DMS153 (cell line): ENCODE results near the gene MGAT5.

Experiments used
- DNase-seq: peaks from one replicate; lab custom pipeline; 2025; lab: John Stamatoyannopoulos, UW

Gene MGAT5

DNA sequence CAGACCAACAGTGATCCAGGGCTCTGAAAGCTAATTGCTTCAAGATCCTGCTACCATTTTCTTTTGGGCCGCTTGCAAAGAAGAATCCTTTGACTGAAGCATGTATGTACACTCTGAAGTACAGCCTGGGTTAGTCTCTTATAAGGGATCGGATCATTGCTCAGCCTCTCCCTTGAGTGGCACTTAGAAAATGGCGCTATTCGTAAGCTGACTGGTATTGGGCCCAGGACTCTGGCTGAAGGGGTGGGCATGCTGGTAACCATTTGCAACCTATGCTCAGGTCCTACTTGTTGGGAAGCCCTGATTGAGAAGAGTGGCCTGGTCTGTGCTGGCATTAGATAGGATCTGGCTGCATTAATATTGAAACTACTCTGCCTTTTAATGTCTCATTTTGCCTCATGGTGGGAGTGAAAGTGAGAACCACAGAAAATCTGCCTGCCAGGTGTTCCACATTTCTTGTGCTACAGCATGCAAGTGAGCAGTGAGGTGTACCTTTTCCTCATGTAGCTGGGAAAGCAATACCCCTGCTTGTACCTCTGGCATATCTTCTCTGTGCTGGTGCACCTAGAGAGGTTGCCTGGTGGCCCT lies 661 bp upstream of the MGAT5 start:
- DNase-seq: no peak

DNA sequence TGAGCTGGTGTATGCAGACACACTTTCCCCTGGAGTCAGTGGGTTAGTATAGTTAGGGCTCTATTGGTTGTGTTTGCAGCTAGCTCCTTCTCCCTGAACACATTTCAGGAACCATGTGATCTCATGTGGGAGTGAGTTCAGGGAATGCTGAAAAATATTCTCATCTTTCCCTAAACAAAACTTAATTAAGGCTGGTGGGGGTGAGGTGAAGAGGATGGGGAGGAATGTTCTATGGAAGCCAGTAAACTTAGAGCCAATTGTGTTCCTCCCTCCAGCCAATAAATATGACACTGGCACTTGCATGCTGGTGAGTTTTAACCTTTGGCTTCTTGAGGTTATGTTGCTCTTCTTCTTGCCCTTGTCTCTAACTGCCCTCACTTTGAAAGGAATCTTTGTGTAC lies 952 bp downstream of the MGAT5 start:
- DNase-seq: no peak

DNA sequence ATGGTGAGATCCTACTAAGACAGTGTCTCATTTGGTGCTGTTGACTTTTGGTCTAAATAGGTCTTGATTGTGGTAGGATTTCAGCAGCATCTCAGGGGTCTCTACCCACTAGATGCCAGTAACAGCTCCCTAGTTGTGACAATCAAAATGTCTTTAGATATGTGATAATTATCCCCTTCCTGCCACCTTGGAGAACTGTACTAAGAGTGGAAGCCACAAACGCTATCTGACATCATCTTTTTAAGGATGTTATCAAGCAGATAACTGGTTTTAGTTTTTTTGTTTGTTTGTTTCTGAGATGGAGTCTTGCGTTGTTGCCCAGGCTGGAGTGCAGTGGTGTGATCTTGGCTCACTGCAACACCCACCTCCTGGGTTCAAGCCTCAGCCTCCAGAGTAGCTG lies 3.1 kb downstream of the MGAT5 start:
- no peak for DNase-seq

DNA sequence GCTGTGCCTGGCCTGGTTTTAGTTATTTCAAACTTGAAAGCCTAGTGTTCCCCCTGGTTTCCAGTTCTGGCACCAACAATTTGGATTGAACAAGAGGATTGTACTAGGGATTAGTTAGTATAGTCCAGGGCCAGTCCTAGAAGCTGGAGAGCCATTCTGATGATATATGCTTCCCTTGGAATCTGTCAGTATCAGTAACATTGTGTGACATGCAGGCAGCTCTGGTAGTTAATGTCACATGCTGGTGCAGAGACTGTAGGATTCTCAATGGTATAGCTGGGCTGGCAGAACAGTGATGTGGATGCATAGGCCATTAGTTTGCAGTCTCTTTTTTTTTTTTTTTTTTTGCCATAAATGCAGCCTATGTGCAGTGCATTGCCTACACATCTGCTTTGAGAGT lies 3.6 kb downstream of the MGAT5 start:
- DNase-seq: no peak

DNA sequence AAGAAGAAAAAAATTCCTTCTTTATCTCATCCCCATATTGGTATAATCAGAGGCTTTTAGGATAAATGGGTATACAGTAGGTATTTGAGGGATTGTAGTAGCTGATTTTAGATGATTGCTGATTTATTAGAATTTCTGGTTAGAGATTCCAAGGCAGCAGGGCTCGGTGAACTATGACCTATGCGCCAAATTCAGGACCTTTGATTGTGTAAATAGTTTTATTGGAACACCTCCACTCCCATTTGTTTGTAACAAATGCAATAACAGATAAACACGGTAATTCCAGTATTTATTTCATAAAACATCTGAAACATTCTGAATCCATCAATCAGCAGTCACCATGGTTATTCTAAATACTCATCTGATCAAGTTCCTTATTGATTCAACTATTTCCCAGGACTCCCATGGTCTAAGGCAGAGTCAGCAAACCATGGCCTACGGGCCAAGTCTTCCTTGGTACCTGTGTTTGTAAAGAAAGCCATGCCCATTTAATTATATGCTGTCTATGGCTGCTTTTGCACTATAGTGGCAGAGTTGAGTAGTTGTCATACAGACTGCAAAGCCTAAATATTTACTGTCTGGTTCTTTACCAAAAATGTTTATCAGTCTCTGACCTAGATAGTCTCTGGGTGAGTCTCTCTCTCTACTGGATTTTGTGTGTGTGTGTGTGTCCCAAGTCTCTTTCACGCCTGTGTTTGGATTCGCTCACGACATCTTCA lies 4.3 kb downstream of the MGAT5 start:
- no peak for DNase-seq

DNA sequence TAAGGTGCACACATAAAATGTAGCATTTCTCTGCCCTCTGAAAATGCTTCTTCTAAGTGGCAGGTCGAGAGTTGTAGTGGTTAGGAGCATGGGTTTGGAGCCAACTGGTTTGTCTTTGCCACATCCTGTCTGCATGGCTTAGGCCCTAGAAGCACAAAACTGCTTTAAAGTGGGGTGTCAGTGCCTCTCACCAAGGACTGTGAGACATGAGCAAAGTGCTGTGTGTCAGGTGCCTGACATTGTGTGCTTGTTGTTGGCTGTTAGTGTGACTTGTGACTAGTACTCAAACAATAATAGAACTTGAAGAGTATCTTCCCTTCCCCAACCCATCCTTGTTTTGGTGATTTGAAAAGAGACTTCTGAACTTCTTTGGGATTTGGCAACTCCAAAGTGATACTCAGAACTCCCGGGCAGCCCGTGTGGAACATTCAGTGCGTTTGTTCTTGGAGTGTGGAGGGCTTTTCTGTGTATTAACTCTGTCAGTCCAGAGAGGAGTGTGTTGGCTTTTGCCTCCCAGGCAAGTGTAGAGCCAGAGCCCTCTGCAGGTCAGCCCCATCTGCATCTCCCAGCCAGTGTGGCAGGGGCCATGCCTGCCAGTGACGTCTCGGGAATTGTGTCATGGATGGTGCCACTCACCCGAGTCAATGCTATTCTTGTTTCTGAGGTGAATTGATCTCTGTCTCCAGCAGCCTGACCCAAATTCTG lies 5.0 kb downstream of the MGAT5 start:
- DNase-seq: no peak

DNA sequence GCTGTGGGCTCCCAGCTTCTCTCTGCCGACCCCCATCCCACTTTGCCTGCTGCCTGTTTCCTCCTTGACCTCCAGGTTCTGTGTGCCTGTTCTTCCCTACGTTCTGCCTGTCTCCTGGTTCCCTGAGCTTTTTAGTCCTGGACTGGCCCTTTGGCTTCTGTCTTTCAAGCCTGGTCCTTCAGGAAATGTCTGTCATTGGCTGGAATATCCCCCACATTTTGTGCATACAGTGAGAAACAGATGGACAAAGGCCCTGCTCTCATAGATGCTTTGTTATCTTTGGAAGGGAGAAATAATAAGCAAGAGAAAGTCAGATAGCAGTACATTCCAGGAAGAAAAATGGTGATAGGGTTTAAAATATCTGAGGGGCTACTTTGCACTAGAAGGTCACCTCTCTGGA lies 5.7 kb downstream of the MGAT5 start:
- DNase-seq: no peak

DNA sequence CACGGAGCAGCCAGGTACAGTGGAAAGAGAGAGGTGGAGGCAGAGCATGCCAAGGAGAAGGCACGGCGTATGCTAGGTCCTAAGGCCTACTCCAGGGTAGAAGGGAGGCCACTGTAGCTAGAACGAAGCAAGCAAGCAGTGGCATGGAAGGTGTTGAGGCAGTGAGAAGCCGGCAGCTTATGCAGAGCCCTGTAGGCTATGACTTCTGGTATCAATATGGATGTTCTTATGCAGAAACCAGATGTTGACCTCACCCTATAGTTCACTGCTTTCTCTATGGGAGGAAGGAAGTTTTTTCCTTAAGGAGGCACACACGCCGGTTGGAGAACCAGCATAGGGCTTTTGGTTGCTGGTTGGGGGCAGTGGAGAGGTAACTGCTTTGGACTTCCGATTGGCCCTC lies 6.1 kb downstream of the MGAT5 start:
- no peak for DNase-seq

DNA sequence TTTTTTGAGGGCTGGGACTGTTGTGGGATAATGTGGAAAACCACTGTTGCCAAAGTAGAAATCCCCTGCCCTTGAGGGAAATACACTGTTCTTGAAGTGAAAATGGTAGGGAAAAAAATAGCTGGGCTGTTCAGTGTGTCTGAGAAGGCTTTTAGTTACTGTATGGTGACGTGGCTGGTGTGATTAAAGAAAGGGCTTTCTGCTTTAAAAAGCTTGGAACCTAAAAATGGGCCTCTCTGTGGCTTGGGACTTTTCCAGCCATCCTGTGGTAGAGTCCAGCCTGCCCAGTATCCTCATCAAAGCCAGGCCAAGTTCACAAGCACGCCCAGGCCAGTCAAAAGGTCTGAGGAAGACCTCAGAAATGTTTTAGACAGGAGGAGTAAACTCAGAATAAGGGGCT lies 6.8 kb downstream of the MGAT5 start:
- no peak for DNase-seq

DNA sequence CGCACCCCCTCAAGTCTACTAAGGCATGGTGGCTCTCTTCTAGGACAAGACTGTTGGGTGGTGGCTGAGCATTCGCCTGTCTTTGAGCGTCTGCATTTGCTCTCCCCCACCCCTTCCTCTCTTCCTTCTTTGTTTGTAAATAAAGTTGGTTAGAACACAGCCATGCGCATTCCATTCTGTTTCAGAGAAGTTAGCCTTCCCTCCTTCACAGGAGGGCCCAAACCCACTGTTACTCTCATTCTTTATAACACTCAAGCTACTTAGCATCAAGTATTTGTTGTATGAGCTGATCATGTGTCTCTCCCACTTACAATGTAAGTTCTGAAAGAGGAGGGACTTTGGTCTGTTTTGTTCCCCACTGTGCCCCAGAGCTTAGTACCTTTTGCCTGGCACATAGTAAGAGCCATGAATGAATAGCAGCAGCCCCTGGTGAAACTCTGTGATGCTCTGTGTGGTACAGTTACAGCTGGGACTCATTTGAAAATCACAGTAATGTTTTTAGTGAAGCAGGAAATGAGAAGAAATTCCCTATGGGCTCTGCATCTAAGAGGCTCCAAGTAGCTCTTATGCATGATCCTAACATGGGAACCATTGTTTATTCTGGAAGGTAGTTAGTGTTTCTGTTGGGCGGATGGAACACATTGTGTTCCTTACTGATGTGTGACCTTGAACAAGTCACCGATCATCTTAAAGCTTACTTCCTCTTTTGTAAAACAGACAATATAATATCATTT lies 7.7 kb downstream of the MGAT5 start:
- peak; percentile 43 for DNase-seq

DNA sequence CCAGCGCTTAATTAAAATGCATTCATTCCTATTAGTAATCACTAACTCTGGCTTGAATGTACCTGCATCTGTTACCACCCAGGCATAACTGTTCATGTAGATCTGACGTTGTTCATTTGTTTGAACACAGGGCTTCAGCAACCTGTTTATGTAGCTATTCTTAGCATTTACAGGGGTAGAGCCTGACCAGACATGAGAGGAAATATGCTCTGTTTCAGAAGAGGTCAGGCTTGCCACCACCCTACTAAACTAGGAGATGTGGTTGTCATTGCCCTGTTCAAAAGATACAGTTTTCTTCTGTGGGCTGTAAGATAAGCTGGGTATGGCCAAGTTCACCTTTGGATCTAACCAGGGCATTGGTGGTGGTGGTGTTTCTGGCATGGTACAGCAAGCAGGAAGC lies 8.8 kb downstream of the MGAT5 start:
- no peak for DNase-seq

DNA sequence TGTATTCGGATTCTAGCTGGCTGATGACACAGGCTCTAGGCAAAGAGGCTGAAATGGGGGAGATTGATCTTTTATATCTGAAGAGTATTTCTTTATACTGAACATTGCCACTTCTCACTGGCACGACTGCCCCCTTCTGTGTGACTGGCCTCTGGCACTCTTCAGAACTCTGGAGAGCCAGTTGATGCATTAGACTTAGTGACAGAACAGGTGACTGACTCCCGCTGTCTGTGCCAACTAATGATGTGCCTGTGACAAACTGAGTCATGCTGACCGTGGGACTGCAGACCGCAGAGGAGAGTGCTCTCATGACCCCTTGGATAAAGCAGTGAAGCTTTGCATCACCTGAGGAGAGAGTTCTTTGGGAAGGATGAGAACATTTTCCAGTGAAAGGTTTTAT lies 14.4 kb downstream of the MGAT5 start:
- DNase-seq: no peak

DNA sequence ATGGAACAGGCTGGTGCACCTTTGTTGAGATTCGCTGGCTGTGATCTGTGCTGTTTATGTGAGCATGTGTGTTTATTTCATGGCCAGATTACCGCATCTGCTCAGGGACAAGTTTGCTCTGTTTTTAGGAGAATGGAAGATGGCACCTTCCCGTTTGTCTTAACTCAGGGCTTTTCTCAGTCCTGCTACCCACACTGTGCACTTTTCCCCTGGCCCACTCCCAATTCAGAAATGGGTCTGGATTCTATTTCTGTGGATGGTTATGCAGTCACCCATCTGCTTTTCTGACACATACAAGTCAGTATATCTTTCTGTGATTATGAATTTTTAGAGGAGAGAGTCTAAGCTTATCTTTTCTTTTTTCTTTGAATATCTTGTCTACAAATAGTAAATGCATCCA lies 15.4 kb downstream of the MGAT5 start:
- DNase-seq: no peak

DNA sequence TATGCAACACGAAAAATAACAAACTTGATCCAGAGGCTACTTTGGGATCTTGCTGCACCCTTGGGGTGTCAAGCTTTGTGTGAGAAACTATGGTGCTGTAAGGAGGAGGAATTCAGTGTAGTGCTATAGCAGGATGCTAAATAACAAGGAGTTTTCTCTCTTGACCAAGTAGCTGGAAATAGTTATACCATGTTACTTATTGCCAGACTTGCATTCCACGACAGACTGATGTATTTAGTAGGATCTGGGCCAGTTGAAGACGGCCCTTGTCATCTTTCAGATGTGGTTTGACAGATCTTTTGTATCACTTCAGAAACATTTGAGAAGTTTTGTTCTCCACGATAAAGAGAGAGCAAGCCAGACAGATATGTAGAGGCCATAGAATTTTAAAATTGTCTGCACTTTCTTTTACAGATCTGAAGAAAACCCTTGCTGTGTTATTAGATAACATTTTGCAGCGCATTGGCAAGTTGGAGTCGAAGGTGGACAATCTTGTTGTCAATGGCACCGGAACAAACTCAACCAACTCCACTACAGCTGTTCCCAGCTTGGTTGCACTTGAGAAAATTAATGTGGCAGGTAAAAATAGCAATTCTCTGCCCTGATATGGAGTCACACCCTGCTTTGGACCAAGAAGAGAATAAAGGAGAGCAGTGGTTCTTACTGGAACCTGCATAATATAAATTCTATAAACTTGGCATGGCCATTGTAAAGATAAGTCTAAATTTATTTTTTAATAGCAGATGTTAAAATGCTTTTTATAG lies 16.3 kb downstream of the MGAT5 start:
- DNase-seq: no peak

DNA sequence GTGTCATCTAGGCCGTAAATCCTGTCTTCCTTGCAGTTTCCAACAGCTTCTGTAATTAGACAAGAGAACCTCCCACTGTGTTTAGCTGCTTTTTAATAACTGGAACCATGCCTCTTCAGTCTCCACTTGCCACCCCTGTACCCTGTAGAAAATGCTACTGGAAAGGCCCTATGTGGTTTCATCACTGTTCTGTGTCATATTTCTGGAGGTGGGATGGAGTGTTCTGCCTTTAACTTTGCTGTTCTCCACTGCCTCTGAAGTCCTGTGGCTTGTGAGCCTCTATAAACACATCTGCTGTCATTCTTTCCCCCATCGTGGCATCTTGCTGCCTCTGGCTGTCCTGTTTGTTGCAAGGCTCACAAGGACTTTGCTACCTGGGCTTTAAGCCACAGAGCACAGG lies 17.9 kb downstream of the MGAT5 start:
- no peak for DNase-seq

DNA sequence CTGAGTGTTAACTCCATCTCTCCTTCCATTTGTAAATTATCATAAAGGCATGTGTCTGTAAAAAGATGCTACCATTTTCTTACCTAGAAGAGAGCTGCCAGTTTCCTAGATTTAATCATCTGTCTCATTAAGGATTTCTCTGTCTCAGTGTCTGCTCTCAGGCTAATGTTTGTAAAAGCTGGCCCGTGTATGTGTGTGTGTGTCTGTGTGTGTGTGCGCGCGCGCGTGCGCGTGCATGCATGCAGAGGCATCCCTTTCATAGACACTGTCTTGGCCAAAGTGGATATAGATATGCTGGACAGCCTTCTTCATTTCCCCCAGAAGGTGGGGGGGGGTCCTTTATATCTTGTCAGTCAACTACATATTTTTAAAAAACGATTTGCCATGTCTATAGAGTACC lies 18.9 kb downstream of the MGAT5 start:
- no peak for DNase-seq

DNA sequence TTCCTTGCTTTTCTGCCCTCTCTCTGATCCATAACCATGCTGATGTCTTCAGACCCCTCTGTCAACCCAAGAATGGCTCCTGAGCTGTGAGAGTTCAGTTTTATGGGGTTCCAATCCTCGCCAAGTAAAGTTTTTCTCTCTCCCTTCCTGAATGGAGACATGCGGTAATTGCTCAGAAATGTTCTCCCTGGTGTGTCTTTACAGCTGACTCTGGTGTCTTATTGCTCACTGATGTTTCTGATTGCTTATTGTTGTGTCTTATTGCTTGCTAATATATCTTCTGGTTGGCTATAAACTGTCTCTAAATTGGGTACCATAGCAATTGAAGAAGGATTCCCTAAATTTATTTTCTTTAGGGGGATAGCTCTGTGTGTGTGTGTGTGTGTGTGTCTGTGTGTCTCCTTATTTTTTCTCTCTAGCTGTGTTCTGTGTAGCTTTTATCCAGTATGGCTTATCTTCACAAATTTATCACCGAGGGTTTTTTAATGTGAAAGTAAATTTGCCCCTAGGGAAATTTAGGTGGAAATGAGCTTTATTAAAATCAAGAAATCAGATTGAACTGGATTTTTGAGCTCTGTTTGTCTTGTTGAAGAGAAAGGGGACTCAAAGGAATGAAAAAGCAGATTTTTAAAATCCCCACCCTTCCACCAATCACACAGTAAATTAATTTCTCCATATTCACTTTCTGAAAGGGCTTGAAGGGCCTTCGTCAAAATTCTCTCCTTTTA lies 19.5 kb downstream of the MGAT5 start:
- no peak for DNase-seq

DNA sequence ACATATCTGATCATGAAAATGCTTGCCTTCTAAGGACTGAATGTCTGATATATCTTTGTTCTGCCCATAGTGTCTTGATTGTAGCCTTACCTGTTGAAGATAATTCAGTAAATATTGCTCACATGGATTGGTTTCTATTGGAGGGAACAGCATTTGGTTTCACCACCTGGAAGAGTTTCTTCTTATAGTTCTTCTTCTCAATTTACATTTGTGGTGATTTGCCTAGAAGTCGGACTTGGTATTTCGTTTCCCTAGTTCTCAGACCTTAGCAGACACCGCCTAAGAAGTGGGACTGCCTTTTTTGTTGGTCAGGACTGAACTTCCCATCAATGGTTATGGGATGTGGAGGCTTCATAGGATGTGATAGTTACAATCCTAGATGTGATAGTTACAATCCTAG lies 20.2 kb downstream of the MGAT5 start:
- DNase-seq: no peak

DNA sequence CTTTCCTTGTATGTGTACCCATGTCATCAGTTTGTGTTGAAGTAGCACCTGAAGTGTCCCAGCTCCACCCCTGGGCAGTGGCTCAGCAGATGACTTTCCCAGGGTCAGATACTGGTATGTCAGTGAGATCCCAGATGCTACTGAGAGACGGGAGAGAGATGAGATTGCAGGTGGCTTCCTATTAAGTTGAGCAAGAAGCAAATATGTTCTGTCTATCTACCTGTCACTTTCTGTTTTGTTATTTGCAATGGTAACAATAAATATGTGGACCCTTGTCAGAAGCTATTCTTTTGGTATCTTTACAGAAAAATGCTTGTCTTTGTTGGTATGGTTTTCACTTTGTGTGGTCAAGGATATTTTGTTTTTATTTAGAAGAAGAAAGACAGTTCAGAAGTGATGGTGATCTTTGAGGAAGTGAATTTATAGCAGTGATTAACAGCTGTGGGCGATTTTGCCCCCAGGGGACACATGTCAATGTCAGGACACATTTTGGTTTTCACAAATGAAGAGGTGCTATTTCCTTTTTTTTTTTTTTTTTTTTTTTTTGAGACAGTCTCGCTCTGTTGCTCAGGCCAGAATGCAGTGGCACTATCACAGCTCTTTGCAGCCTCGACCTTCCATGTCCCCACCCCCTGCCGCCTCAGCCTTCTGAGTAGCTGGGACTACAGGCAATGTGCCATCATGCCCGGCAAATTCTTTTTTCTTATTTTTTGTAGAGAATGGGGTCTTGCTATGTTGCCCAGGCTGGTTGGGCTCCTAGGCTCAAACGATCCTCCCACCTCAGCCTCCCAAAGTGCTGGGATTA lies 21.4 kb downstream of the MGAT5 start:
- no peak for DNase-seq

DNA sequence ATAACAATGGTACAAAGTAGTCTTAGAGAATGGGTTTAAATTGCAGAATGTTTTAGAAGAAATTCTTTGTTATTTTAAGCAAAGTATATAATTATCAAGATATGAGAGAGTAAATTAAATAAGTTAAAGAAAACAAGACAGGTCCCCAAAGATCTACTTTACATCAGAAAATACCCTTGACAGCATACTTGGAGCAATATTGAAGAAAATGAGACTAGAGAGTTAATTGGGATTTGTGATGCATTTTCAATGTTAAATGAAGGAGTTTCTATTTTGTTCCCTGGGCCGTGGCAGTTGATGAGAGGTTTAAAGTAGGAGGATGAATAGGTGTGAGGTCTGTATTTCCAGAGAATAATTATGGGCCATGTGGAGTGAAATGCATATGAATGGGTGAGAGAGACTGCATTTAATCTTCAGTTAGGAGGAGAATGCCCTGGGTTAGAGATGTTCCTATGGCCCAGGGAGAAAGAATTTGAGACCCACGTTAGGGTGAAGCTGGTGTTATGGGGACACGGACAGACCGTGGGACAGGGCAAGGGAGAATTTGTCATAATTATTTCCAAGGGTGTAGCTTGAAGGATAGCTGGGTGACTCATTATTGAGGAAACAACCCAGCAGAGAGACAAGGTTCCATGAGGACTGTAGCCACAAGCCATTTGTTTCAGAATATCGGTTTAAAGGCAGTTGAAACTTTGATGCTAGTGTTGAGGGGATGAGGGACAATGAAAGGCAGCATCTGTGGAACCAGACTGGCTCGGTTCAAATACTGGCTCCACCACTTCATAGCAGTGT lies 22.7 kb downstream of the MGAT5 start:
- no peak for DNase-seq
